Measurements from ENCODE around the gene AFAP1.
"Not testable (repeated sequence)": the region's sequence is repeated elsewhere in the genome, so short reads cannot be mapped to it uniquely, and the experiment has no call there.

AFAP1 gene

GRCh38 chr4:7949759-7950158 is 10.1 kb upstream of the AFAP1 start:
- in situ Hi-C loops (cut with HindIII; ENCODE audit: low sequenced_read_pairs), result no loop called here
- TF ChIP-seq, protein P1, sequence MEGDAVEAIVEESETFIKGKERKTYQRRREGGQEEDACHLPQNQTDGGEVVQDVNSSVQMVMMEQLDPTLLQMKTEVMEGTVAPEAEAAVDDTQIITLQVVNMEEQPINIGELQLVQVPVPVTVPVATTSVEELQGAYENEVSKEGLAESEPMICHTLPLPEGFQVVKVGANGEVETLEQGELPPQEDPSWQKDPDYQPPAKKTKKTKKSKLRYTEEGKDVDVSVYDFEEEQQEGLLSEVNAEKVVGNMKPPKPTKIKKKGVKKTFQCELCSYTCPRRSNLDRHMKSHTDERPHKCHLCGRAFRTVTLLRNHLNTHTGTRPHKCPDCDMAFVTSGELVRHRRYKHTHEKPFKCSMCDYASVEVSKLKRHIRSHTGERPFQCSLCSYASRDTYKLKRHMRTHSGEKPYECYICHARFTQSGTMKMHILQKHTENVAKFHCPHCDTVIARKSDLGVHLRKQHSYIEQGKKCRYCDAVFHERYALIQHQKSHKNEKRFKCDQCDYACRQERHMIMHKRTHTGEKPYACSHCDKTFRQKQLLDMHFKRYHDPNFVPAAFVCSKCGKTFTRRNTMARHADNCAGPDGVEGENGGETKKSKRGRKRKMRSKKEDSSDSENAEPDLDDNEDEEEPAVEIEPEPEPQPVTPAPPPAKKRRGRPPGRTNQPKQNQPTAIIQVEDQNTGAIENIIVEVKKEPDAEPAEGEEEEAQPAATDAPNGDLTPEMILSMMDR (IDR thresholded peaks at IDR 0.05; ENCODE audit: low read depth, low read length), result no peak
- no peak overlapping the region for H3K4me3 ChIP-seq (ENCODE audit: low read depth, low read length)
- DNase-seq (ENCODE audit: low read depth, low spot score), result no peak

DNA sequence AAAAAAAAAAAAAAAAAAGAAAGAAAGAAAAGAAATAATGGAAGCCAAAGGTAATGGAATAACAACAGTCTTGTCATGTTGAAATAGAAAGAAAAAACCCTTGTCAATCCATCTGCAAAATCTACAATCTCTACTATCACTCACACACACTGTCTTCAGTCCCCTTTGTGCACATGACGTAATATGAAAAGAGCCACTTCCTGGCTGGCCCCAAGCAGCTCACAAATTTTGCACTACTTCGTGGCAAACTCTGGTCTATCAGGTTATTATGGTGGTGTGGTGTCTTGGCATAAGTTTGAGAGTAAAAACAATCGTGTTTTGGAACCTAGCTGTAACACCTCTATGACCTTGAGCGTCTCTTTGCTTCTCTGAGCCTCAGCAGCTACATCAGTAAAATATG is 8.3 kb upstream of the AFAP1 start:
- no peak overlapping the region for H3K4me3 ChIP-seq (ENCODE audit: low read depth, low read length)
- TF ChIP-seq, protein P1 (IDR thresholded peaks at IDR 0.05; ENCODE audit: low read depth, low read length), result no peak
- in situ Hi-C loops (cut with HindIII; ENCODE audit: low sequenced_read_pairs), result no loop called here
- DNase-seq (ENCODE audit: low read depth, low spot score), result no peak

- H3K4me3 ChIP-seq (ENCODE audit: low read depth, low read length), result no peak overlapping the region
- TF ChIP-seq, protein P1 (IDR thresholded peaks at IDR 0.05; ENCODE audit: low read depth, low read length), result no peak
- DNase-seq (ENCODE audit: low read depth, low spot score), result no peak
- in situ Hi-C loops (cut with HindIII; ENCODE audit: low sequenced_read_pairs), result no loop called here
Observed at GRCh38 chr4:7945709-7946380, 6.2 kb upstream of the AFAP1 start.

DNA sequence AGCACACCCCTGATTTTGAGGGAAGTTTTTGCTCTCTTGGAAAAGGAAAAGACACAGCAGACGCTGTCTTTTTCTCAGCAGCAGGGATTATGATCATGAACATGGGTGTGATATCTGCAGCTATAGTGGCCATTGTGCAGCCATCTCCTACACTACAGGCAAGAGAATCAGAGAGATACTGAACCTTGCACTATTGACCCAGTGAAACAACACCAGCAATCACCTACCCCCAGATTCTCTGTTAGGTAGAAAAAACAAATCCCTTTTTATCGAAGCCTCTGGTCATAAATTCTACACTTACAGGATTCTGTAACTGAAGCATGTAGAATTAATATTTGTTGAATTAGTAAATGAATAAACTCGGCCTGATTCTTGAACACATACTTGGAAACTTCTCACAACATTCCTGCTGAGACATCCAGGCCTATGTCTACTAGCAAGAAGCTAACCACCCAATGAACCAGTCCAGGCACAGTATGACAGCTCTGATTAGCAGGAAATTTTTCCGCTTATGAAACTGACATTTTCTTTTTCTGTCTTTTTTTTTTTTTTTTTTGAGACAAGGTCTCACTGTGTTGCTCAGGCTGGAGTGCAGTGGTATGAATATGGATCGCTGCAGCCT is 5.0 kb upstream of the AFAP1 start:
- H3K4me3 ChIP-seq (ENCODE audit: low read depth, low read length), result no peak overlapping the region
- in situ Hi-C loops (cut with HindIII; ENCODE audit: low sequenced_read_pairs), result no loop called here
- DNase-seq (ENCODE audit: low read depth, low spot score), result no peak
- TF ChIP-seq, protein P1 (IDR thresholded peaks at IDR 0.05; ENCODE audit: low read depth, low read length), result no peak

GRCh38 chr4:7943688-7944087 is 4.0 kb upstream of the AFAP1 start:
- DNase-seq (ENCODE audit: low read depth, low spot score); H3K4me3 ChIP-seq (ENCODE audit: low read depth, low read length); in situ Hi-C loops (cut with HindIII; ENCODE audit: low sequenced_read_pairs): not testable (repeated sequence)

DNA sequence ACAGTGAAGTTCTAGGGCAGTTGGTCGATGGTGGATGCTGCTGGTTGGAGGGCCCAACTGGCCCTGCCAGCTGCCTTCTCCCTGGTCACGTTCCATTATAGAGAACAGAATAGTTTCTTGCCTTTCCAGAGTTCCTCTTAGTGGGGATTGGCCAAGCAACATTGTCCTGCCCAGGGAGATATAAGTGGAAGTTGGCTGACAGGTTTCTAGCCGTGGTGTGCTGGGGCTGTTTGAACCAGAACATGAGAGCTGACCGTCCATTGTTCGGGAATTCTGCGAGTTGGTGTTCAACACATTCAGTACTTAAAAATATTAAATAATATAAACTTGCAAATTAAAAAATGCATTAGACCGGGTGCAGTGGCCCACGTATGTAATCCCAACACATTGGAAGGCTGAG is 3.5 kb upstream of the AFAP1 start:
- DNase-seq (ENCODE audit: low read depth, low spot score), result no peak
- TF ChIP-seq, protein P1 (IDR thresholded peaks at IDR 0.05; ENCODE audit: low read depth, low read length), result no peak
- in situ Hi-C loops (cut with HindIII; ENCODE audit: low sequenced_read_pairs), result no loop called here
- no peak overlapping the region for H3K4me3 ChIP-seq (ENCODE audit: low read depth, low read length)

DNA sequence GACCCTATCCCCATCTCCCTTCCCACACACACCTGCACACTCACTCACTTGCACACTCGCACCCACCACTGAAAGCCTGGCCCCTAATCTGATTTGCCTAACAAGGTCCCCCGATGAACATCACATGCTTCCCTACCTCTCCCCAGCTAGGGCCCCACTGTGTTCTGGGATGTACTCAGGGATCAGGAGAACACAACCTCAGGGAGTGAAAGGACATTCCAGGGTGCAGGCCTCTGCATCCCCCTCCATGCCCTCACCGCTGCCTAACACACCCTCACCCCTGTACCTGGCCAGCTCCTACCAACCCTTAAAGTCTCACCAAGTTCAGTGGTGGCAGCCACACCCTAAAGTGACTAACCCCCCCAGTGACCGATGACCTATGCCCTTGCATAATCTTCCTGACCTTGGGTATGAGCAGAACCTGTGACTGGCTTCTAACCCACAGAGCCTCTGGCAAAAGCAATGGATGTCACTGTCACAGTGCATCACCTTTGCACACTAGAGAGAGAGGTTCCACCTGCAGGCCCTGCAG is 2.4 kb upstream of the AFAP1 start:
- in situ Hi-C loops (cut with HindIII; ENCODE audit: low sequenced_read_pairs), result no loop called here
- TF ChIP-seq, protein P1 (IDR thresholded peaks at IDR 0.05; ENCODE audit: low read depth, low read length), result no peak

More for the DNA sequence above, 2.4 kb upstream of the AFAP1 start:
- no peak for DNase-seq (ENCODE audit: low read depth, low spot score)
- H3K4me3 ChIP-seq (ENCODE audit: low read depth, low read length), result no peak overlapping the region

All from astrocyte of the spinal cord (primary cell).